GM12892 (cell line): ENCODE data around the gene VSIG10.

Source experiments
- POLR2A ChIP-seq: IDR thresholded peaks from 2 replicates; pipeline ENCODE4 v1.6.1; 2011; ENCODE audit warnings: low read depth, low read length, control low read depth
- POLR2AphosphoS5 ChIP-seq: IDR thresholded peaks from 2 replicates; pipeline ENCODE4 v1.6.1; 2011; ENCODE audit warnings: low read depth, low read length, control low read depth

DNA sequence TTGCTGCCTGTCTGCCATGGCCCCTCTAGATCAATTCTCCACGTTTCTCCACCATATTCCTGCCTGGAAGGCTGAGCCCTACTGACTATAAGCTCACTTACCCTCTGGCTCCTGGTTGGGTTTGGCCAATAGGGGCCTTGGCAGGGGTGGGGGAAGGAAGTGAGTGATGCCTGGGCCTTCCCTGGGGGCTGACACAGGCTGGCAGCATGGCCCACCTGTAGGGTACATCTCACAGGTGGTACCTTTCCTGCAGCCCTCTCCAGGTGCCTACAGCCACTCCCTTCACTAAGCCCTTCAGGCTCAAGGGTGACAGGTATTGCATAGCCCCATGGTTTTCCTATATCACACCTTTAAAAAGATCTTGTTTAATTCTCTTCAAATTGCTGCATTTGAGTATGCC lies 83.8 kb downstream of the VSIG10 start:
- TF ChIP-seq POLR2A = no peak
- TF ChIP-seq POLR2AphosphoS5 = no peak
